OCI-LY1 (cell line): ENCODE results near the gene KLHL1.

Source experiments
- H2AFZ ChIP-seq: fragments of 200-600 bp; sonication (generic), shearing (Covaris generic); 2 replicates; pipeline ENCODE4 v1.6.0; 2014; ENCODE audit warnings: antibody characterized with exemption, mild to moderate bottlenecking, low read length
- H3F3A ChIP-seq: fragments of 200-600 bp; sonication (generic), shearing (Covaris generic); 2 replicates; pipeline ENCODE4 v1.6.0; 2014; ENCODE audit warnings: mild to moderate bottlenecking, antibody characterized with exemption, low read length, moderate library complexity; ENCODE audit not compliant: insufficient read depth
- H3K27ac ChIP-seq: fragments of 200-600 bp; sonication (generic); 2 replicates; pipeline ENCODE4 v1.5.1; 2014; ENCODE audit warnings: low read length, mixed run types, mild to moderate bottlenecking, low read depth; ENCODE audit not compliant: poor library complexity, severe bottlenecking
- H3K27me3 ChIP-seq: fragments of 200-600 bp; sonication (generic); 2 replicates; pipeline ENCODE4 v1.6.0; 2014; ENCODE audit warnings: antibody characterized with exemption, mild to moderate bottlenecking, low read length, moderate library complexity; ENCODE audit not compliant: insufficient read depth
- H3K36me3 ChIP-seq: fragments of 200-600 bp; sonication (generic); 2 replicates; pipeline ENCODE4 v1.6.1; 2014; ENCODE audit warnings: mild to moderate bottlenecking, antibody characterized with exemption, low read length, moderate library complexity, mixed read lengths; ENCODE audit not compliant: insufficient read depth
- H3K4me1 ChIP-seq: fragments of 200-600 bp; sonication (generic); 2 replicates; pipeline ENCODE4 v1.5.1; 2014; ENCODE audit warnings: mild to moderate bottlenecking, low read length, moderate library complexity; ENCODE audit not compliant: insufficient read depth, severe bottlenecking
- H3K4me2 ChIP-seq: fragments of 200-600 bp; sonication (generic), shearing (Covaris generic); 2 replicates; pipeline ENCODE4 v1.6.1; 2014; ENCODE audit warnings: low read length
- H3K4me3 ChIP-seq: fragments of 200-600 bp; sonication (generic); 2 replicates; pipeline ENCODE4 v1.5.1; 2014; ENCODE audit warnings: low read length, low read depth, mild to moderate bottlenecking, mixed read lengths; ENCODE audit not compliant: poor library complexity, severe bottlenecking
- H3K79me2 ChIP-seq: fragments of 200-600 bp; shearing (Covaris generic); 2 replicates; pipeline ENCODE4 v1.6.1; 2016; ENCODE audit warnings: mixed run types, low read length, mixed read lengths; ENCODE audit not compliant: insufficient read depth
- H3K9ac ChIP-seq: fragments of 200-600 bp; sonication (generic), shearing (Covaris generic); 2 replicates; pipeline ENCODE4 v1.6.1; 2014; ENCODE audit warnings: mild to moderate bottlenecking, low read length, mixed read lengths
- H3K9me2 ChIP-seq: fragments of 200-600 bp; sonication (generic), shearing (Covaris generic); 2 replicates; pipeline ENCODE4 v1.6.1; 2014; ENCODE audit warnings: low read depth, mild to moderate bottlenecking, low read length, mixed read lengths
- H3K9me3 ChIP-seq: fragments of 200-600 bp; shearing (Covaris generic); 2 replicates; pipeline ENCODE4 v1.6.1; 2014; ENCODE audit warnings: low read length, mixed read lengths
- H4K20me1 ChIP-seq: fragments of 200-600 bp; sonication (generic), shearing (Covaris generic); 2 replicates; pipeline ENCODE4 v1.6.0; 2016; ENCODE audit warnings: mild to moderate bottlenecking, low read length; ENCODE audit not compliant: insufficient read depth
- EZH2 ChIP-seq: fragments of 200-600 bp; sonication (generic), shearing (Covaris generic); IDR thresholded peaks from 2 replicates; pipeline ENCODE4 v1.8.0; 2017; ENCODE audit warnings: borderline replicate concordance, mixed run types, mild to moderate bottlenecking, antibody characterized with exemption, low read length, moderate library complexity, mixed read lengths
- TF ChIP-seq, protein P1 (sequence below): fragments of 200-600 bp; sonication (generic), shearing (Covaris generic); IDR thresholded peaks from 2 replicates; pipeline ENCODE4 v1.5.1; 2017; ENCODE audit warnings: mild to moderate bottlenecking, antibody characterized with exemption, low read length, moderate library complexity, mixed read lengths

The KLHL1 gene

DNA sequence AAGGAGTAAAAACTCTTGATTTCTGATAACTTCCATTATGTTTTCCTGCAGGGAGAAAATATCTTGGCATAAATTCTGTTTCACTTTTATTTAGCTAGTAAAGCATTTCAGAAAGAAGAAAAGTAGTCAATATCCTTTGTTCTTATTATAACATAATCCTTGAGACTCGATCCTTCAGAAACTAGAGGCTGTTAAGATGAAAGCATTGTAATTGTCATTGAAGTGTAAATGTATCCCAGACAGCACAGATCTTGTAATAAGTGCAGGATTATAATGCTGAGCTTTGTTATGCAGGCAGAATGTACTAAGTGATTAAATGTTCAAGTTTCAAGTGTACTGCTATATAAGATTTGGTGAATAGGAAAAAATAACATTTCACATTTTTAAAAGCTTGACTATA lies 225.8 kb downstream of the KLHL1 start:
- H3K4me2 ChIP-seq: no peak overlapping the region
- no peak overlapping the region for H3K9ac ChIP-seq
- TF ChIP-seq, protein P1, sequence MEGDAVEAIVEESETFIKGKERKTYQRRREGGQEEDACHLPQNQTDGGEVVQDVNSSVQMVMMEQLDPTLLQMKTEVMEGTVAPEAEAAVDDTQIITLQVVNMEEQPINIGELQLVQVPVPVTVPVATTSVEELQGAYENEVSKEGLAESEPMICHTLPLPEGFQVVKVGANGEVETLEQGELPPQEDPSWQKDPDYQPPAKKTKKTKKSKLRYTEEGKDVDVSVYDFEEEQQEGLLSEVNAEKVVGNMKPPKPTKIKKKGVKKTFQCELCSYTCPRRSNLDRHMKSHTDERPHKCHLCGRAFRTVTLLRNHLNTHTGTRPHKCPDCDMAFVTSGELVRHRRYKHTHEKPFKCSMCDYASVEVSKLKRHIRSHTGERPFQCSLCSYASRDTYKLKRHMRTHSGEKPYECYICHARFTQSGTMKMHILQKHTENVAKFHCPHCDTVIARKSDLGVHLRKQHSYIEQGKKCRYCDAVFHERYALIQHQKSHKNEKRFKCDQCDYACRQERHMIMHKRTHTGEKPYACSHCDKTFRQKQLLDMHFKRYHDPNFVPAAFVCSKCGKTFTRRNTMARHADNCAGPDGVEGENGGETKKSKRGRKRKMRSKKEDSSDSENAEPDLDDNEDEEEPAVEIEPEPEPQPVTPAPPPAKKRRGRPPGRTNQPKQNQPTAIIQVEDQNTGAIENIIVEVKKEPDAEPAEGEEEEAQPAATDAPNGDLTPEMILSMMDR: no peak
- TF ChIP-seq EZH2: no peak
- no peak overlapping the region for H2AFZ ChIP-seq
- H3K4me3 ChIP-seq: no peak overlapping the region
- H3K9me3 ChIP-seq: no peaks in the 10 kb centered on the region
- no peak overlapping the region for H3K27ac ChIP-seq
- H3K4me1 ChIP-seq: no peaks in the 10 kb centered on the region
- H3F3A ChIP-seq: no peaks in the 10 kb centered on the region
- no peaks in the 10 kb centered on the region for H3K79me2 ChIP-seq
- H3K9me2 ChIP-seq: no peaks in the 10 kb centered on the region
- no peaks in the 10 kb centered on the region for H4K20me1 ChIP-seq
- no peaks in the 10 kb centered on the region for H3K27me3 ChIP-seq
- no peaks in the 10 kb centered on the region for H3K36me3 ChIP-seq

DNA sequence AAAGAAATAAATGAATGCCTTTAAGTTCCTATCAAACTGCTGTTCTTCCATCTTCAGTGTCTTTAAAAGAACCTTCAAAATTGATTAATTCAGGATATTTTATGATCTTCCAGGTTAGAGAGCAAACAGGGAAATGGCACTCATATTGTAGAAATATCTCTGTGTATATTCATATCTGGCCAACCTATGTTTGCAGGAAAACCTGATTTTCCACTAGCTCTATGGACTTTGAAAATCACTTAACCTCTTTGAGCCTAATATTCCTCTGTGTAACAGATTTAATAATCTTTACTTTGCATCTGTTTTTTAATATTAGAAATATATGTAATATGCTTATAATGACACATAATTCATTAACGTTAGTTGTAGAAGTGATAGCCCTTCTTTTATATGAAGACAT lies 228.3 kb downstream of the KLHL1 start:
- Histone ChIP-seq H4K20me1 (no peaks in the 10 kb centered on the region), H3K9ac (no peak overlapping the region), H3K4me3 (no peak overlapping the region), H3K36me3 (no peaks in the 10 kb centered on the region), H3K79me2 (no peaks in the 10 kb centered on the region), H3K9me2 (no peaks in the 10 kb centered on the region), H3K9me3 (no peaks in the 10 kb centered on the region), H3F3A (no peaks in the 10 kb centered on the region), H3K27ac (no peak overlapping the region), H3K4me2 (no peak overlapping the region), H3K27me3 (no peaks in the 10 kb centered on the region), H2AFZ (no peak overlapping the region), H3K4me1 (no peaks in the 10 kb centered on the region)
- TF ChIP-seq, protein P1: no peak
- no peak for TF ChIP-seq EZH2

DNA sequence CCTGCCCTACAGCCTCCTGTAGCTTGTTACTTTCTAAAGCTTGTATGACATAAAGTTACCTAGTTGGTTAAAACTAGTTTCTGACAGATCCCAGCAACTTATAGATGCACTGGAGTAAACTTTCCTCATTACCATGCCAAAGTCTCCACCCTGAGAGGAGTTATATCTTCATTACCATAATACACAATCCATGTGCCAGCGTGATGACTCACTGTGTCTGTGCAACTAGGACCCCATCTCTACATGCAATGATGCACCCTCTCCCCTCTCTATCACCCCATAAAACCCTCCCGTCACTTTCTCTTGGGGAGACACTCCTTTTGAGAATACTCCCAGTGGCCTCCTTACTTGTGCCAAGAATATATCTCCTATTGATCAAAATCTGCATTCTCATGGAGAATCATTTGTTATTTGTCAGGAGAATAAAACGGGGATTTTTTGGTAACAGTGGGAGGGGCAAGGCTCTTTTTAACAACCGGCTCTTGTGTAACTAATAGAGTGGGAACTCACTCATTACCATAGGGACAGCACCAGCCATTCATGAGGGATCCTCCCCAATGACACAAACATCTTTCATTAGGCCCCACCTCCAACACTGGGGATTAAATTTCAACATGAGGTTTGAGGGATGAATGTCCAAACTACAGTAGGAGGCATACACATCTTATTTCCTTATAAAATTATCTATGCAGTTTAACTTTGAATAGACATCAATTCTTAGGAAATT lies 235.8 kb downstream of the KLHL1 start:
- Histone ChIP-seq H3K9ac (no peak overlapping the region), H3K4me3 (no peak overlapping the region), H3K9me3 (no peaks in the 10 kb centered on the region), H3K27ac (no peak overlapping the region), H3K4me1 (no peaks in the 10 kb centered on the region), H3K9me2 (no peaks in the 10 kb centered on the region), H4K20me1 (no peaks in the 10 kb centered on the region), H3K4me2 (no peak overlapping the region), H3K27me3 (no peaks in the 10 kb centered on the region), H3F3A (no peaks in the 10 kb centered on the region), H3K79me2 (no peaks in the 10 kb centered on the region), H2AFZ (no peak overlapping the region), H3K36me3 (no peaks in the 10 kb centered on the region)
- no peak for TF ChIP-seq EZH2
- TF ChIP-seq, protein P1: no peak
